HUES64 (cell line): Measurements from ENCODE around the gene C3AR1.
"Not testable (repeated sequence)": the region's sequence is repeated elsewhere in the genome, so short reads cannot be mapped to it uniquely, and the experiment has no call there.

Source experiments
- H3K27ac ChIP-seq: 2 replicates; pipeline ENCODE4 v1.7.0; 2013; ENCODE audit warnings: low read depth, low read length, inconsistent platforms
- H3K27me3 ChIP-seq: 2 replicates; pipeline ENCODE4 v1.6.1; 2013; ENCODE audit warnings: mild to moderate bottlenecking, low read length; ENCODE audit not compliant: insufficient read depth
- H3K36me3 ChIP-seq: 2 replicates; pipeline ENCODE4 v1.6.1; 2013; ENCODE audit warnings: mild to moderate bottlenecking, low read length; ENCODE audit not compliant: insufficient read depth
- H3K4me1 ChIP-seq: 2 replicates; pipeline ENCODE4 v1.6.1; 2013; ENCODE audit warnings: mild to moderate bottlenecking, low read length, moderate library complexity; ENCODE audit not compliant: insufficient read depth
- H3K4me3 ChIP-seq: 2 replicates; pipeline ENCODE4 v1.5.1; 2013; ENCODE audit warnings: mild to moderate bottlenecking, low read length, moderate library complexity
- H3K9ac ChIP-seq: 2 replicates; pipeline ENCODE4 v1.6.1; 2013; ENCODE audit warnings: mild to moderate bottlenecking, low read depth, low read length
- H3K9me3 ChIP-seq: 2 replicates; pipeline ENCODE4 v1.6.1; 2013; ENCODE audit warnings: low read depth, low read length; ENCODE audit not compliant: insufficient read depth
- WGBS: fragments of 150-250, 120-280 bp; methylation state at CpG from one replicate; pipeline ENCODE4 v1.1.7; 2013; ENCODE audit warnings: missing lambda C conversion rate; 5-methylcytosine and 5-hydroxymethylcytosine counted together

Gene C3AR1

DNA sequence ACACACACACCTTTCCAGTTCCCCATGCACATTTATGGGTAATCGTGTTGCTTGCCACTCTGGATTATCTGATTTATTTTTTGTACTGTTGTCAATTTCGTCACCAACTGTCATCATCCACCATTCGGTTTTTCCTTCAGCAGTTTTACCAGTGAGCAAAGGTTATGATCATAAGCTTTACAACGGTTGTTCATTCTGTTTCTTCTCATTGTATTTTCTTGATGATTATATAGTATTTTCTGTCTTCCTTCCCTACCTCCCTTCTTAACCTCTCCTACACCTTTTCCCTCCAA, 16.6 kb upstream of the C3AR1 start:
- peak overlapping the region; percentile 79 for H3K4me3 ChIP-seq
- H3K9ac ChIP-seq, result peak overlapping the region; percentile 76
- WGBS, result 34% methylated on average over 3 of the region's 4 CpGs
- H3K27me3 ChIP-seq, result no peaks in the 10 kb centered on the region
- H3K27ac ChIP-seq, result no peak overlapping the region
- no peaks in the 10 kb centered on the region for H3K36me3 ChIP-seq
- H3K4me1 ChIP-seq, result peaks cover 13% of the 10 kb centered on the region; the same call in 1 of the 2 replicates
- H3K9me3 ChIP-seq, result no peaks in the 10 kb centered on the region

- peaks cover 23% of the 10 kb centered on the region; the same call in 1 of the 2 replicates for H3K4me1 ChIP-seq
- H3K36me3 ChIP-seq, result no peaks in the 10 kb centered on the region
- peak overlapping the region; percentile 76 for H3K9ac ChIP-seq
- 15% methylated on average over 15 of the region's 15 CpGs for WGBS
- H3K27me3 ChIP-seq, result no peaks in the 10 kb centered on the region
- peak overlapping the region; percentile 94 for H3K27ac ChIP-seq
- peak overlapping the region; percentile 79 for H3K4me3 ChIP-seq
- H3K9me3 ChIP-seq, result no peaks in the 10 kb centered on the region
Observed at GRCh38 chr12:8081251-8081920, 15.2 kb upstream of the C3AR1 start.

DNA sequence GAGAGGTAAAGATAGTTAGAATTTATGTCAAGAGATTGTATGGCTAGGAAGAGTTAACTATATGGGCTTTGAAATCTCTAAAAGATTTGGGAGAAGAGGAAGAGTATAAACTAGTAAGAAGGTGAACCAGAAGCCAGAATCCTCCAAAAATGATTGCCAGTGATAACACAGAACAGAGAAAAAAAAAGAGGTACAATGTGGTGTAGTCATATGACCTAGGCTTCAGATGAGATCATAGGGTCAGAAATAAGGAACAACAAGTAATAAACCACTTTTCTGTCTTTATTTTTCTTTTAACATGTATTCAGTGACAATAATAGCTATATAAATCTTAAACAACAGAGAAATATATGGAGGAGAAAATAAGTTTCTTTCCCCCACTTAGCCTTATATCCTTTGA, 14.0 kb upstream of the C3AR1 start:
- H3K36me3 ChIP-seq, result no peaks in the 10 kb centered on the region
- H3K27me3 ChIP-seq, result no peaks in the 10 kb centered on the region
- H3K9me3 ChIP-seq, result no peaks in the 10 kb centered on the region
- no peak overlapping the region for H3K9ac ChIP-seq
- peaks cover 23% of the 10 kb centered on the region; the same call in 1 of the 2 replicates for H3K4me1 ChIP-seq
- H3K27ac ChIP-seq, result no peak overlapping the region
- H3K4me3 ChIP-seq, result no peak overlapping the region

- Histone ChIP-seq H3K4me3 (no peak overlapping the region), H3K36me3 (no peaks in the 10 kb centered on the region), H3K27me3 (no peaks in the 10 kb centered on the region), H3K9me3 (no peaks in the 10 kb centered on the region), H3K9ac (no peak overlapping the region), H3K4me1 (peaks cover 23% of the 10 kb centered on the region; the same call in 1 of the 2 replicates), H3K27ac (no peak overlapping the region)
- WGBS, result 96% methylated on average over 2 of the region's 2 CpGs
Observed at GRCh38 chr12:8078916-8079315, 12.8 kb upstream of the C3AR1 start.

- Histone ChIP-seq H3K36me3 (no peaks in the 10 kb centered on the region), H3K9me3 (no peaks in the 10 kb centered on the region), H3K9ac (no peak overlapping the region), H3K27me3 (no peaks in the 10 kb centered on the region), H3K27ac (no peak overlapping the region), H3K4me1 (peaks cover 23% of the 10 kb centered on the region; the same call in 1 of the 2 replicates), H3K4me3 (no peak overlapping the region)
- WGBS, result 67% methylated on average over 4 of the region's 4 CpGs
Observed at GRCh38 chr12:8078398-8078797, 12.2 kb upstream of the C3AR1 start.

DNA sequence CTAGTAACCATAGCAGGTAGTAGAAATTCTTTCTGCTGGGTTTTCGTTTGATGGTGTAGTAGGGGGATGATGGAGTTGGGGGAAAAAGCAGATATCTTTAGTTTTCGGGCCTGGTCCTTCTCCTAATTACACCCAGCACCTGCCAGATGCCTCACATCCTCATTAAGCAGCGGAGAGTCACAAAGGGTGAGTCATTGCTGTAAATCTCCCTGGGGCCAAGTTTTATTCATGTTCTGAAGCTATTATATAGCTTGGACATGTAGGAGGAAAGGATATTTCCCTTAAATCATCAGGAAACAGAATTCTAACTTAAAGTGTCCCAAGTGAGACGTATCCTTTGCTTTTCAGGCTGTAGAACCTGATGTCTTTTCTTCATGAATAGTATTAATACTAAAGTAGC, 11.0 kb upstream of the C3AR1 start:
- Histone ChIP-seq H3K27me3 (no peaks in the 10 kb centered on the region), H3K27ac (no peak overlapping the region), H3K4me1 (peaks cover 23% of the 10 kb centered on the region; the same call in 1 of the 2 replicates), H3K9ac (no peak overlapping the region), H3K9me3 (no peaks in the 10 kb centered on the region), H3K4me3 (no peak overlapping the region), H3K36me3 (no peaks in the 10 kb centered on the region)
- WGBS, result 40% methylated on average over 2 of the region's 4 CpGs

GRCh38 chr12:8076366-8076765, 10.2 kb upstream of the C3AR1 start:
- H3K4me1 ChIP-seq, result peaks cover 23% of the 10 kb centered on the region; the same call in 1 of the 2 replicates

DNA sequence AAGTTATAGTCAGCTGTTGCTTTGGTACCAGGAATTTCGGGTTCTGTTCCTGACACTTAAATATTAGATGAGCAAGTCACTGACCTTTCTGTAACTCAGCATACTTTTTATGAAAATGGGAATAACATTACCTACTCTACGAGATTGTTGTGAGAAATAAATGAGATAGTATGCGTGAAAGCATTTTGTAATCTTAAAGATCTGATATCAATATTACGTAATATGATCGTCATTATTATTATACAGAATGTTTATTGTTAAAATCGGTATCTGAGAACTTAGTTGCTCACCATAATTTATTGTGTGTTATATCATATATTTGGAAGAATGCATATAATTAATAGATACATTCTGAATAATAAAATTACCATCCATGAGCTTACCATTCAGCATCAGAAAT, 9.8 kb upstream of the C3AR1 start:
- no peaks in the 10 kb centered on the region for H3K9me3 ChIP-seq
- peaks cover 19% of the 10 kb centered on the region; the same call in 1 of the 2 replicates for H3K4me1 ChIP-seq
- H3K9ac ChIP-seq, result no peak overlapping the region
- H3K4me3 ChIP-seq, result no peak overlapping the region
- 96% methylated on average over 4 of the region's 6 CpGs for WGBS
- H3K27me3 ChIP-seq, result no peaks in the 10 kb centered on the region
- no peaks in the 10 kb centered on the region for H3K36me3 ChIP-seq
- no peak overlapping the region for H3K27ac ChIP-seq

More at GRCh38 chr12:8076366-8076765, 10.2 kb upstream of the C3AR1 start:
- Histone ChIP-seq H3K9ac (no peak overlapping the region), H3K27ac (no peak overlapping the region), H3K36me3 (no peaks in the 10 kb centered on the region), H3K27me3 (no peaks in the 10 kb centered on the region), H3K4me3 (no peak overlapping the region), H3K9me3 (no peaks in the 10 kb centered on the region)
- whole genome bisulfite sequencing, result 90% methylated on average over 4 of the region's 4 CpGs

DNA sequence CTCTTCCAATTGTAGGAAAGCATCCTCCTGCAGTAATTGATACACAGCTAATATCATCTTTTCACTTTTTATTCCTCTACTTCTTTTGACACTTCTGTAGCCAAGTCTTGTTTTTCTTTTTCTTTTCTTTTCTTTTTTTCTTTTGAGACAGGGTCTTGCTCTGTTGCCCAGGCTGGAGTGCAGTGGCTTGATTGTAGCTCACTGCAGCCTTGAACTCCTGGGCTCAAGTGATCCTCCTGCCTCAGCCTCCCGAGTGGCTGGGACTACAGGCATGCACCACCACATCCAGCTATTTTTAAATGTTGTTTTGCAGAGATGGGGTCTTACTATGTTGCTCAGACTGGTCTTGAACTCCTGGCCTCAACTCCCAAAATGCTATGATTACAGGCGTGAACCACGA, 5.7 kb upstream of the C3AR1 start:
- WGBS, result 97% methylated on average over 3 of the region's 3 CpGs
- not testable (repeated sequence) for H3K9me3 ChIP-seq, H3K36me3 ChIP-seq, H3K4me3 ChIP-seq, H3K4me1 ChIP-seq, H3K9ac ChIP-seq, H3K27ac ChIP-seq, H3K27me3 ChIP-seq

- H3K27ac ChIP-seq, result no peak overlapping the region
- no peaks in the 10 kb centered on the region for H3K4me1 ChIP-seq
- H3K27me3 ChIP-seq, result no peaks in the 10 kb centered on the region
- H3K9ac ChIP-seq, result no peak overlapping the region
- H3K36me3 ChIP-seq, result no peaks in the 10 kb centered on the region
- H3K9me3 ChIP-seq, result no peaks in the 10 kb centered on the region
- no peak overlapping the region for H3K4me3 ChIP-seq
Observed at GRCh38 chr12:8069582-8069981, 3.4 kb upstream of the C3AR1 start.

GRCh38 chr12:8064131-8064530, 2.0 kb downstream of the C3AR1 start:
- H3K27me3 ChIP-seq, result no peaks in the 10 kb centered on the region
- H3K4me1 ChIP-seq, result no peaks in the 10 kb centered on the region
- no peaks in the 10 kb centered on the region for H3K36me3 ChIP-seq
- no peaks in the 10 kb centered on the region for H3K9me3 ChIP-seq
- H3K4me3 ChIP-seq, result no peak overlapping the region
- no peak overlapping the region for H3K9ac ChIP-seq
- H3K27ac ChIP-seq, result no peak overlapping the region

GRCh38 chr12:8058506-8058905, 7.7 kb downstream of the C3AR1 start:
- H3K27me3 ChIP-seq, result no peaks in the 10 kb centered on the region
- H3K36me3 ChIP-seq, result peaks cover 13% of the 10 kb centered on the region; the same call in 1 of the 2 replicates
- H3K9ac ChIP-seq, result no peak overlapping the region
- no peaks in the 10 kb centered on the region for H3K9me3 ChIP-seq
- H3K4me3 ChIP-seq, result no peak overlapping the region
- WGBS, result 64% methylated on average over 6 of the region's 6 CpGs
- H3K4me1 ChIP-seq, result no peaks in the 10 kb centered on the region
- no peak overlapping the region for H3K27ac ChIP-seq
